HG02678 (cell line): ENCODE results near the gene STIM2.

Experiments
- ATAC-seq: cut with Tn5 transposase; IDR thresholded peaks from one replicate; pipeline ENCODE4 v1.9.1; 2021; ENCODE audit warnings: mild to moderate bottlenecking, moderate library complexity; ENCODE audit not compliant: unreplicated experiment

STIM2 gene

DNA sequence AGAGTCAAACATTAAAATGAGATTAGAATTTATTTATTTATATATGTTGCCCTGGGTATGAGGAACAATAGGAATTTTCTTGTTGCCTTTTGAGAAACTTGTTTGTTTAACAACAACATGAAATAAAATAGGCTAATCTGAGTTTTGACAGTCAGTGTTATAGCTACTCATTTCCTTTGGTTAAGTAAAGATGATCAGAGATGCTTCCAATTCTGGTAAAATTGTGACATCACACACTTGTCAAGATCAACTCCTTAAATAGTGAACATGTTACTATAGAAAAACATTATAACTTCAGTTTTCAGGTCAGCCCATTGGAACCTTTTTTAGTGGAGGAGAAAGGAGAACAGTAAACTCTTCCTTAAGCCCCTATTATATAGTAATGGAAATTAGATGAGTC is 136.1 kb downstream of the STIM2 start:
- no peak for ATAC-seq

DNA sequence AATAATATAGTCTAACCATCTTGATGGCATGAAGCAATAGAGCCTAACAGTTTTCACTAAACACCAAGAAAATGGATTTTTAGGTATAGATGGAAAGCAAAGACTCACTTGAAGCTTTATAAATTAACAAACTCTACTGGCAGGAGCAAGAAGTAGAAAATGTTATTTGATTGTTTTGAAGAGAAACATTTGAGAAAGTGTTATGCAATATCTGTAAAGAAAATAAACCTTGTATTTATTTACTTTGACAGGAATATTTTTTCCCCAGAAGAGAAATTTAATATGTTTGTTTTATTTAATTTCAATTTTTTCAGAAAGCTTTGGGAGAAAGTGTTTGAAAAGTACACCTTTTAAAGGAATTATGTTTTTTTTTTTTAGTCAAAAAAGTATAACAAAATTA is 139.0 kb downstream of the STIM2 start:
- ATAC-seq, result no peak

DNA sequence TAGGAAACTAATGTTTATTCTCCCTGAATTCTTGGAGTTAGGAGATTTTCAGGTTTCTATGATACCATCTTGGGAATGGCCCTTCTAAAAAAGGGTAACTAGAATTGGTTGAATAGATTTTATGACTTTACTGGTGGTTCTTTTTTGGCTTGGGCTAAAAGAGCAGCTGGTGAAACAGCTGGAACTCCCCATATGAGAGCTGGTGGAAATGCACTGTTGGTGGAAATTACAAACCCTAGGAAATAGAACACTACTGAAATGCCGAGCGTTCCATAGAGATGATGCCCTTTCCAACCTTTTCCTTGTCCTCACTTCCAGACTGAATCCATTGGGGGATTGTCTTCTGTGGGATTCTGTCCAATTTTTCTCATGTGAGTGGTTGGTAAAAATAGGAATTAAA is 139.5 kb downstream of the STIM2 start:
- ATAC-seq, result no peak

DNA sequence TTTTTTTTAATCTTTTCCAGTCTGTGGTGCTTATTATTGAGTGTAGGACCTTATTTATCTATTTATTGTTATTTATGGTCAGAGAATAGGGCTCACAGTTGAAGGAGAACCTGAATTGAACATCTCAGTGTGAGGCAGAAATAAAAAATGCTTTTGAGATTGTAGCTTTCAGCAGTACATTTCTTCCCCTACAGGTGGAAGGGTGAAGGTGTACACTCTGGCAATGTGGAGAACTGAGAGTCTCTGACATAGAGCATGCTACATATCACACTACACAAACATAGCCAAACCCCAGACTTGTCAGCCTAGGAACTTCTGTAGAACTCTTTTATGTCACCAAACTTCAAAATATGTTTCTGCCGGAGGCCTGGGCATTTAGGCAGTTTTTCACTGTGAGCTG is 140.2 kb downstream of the STIM2 start:
- ATAC-seq, result peak; percentile 87

DNA sequence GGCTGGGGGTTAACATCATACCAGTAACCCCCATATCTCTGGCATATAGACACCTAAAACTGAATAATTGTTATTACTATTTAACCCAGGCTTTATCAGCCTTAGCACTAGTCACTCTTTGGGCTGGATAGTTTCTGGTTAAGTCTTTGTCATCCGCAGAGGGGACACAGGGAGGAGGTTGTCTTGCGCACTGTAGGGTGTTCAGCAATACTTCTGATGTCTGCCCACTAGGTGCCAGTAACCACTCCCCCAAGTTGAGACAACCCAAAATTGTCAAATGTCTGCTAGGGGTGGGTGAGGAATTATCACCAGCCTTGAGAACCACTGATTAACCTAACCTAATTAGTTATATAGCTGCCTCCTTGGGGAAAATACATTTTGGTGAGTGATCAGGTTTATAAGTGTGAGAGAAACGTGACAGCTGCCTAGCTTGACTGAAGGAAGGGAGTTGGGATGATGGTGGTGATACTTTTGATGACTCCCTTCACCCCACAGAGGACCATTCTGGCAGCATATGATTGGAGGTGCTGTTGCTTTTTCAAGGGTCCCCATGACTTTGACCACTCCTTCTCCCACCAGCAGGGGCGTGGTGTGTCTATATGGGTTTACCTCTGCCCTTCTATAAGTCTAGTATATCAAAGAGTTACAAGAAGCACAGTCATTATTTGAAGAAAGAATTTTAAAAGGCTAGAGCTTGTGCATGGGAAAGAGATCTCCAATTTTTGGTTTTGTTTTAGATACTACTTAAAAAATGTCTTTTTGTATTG is 140.9 kb downstream of the STIM2 start:
- no peak for ATAC-seq

DNA sequence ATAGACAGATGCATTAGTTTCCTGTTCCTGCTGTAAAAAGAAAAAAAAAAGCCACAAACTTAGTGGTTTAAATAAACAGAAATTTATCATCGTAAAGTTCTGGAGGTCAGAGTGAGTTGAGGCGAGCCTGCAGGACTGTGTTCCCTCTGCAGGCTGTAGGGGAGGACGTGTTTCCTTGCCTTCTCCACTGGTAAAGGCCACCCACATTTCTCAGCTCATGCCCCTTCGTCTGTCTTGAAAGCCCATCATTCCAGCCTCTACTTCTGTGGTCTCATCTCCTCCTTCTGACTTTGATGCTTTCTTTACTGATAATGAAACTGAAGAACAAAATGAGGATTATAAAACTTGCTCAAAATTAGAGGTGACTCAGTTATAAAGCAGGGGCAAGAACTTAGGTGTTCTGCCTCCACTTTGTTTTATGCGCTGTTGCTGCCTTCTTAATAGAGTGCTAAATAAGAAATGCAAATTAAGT is 143.0 kb downstream of the STIM2 start:
- no peak for ATAC-seq

DNA sequence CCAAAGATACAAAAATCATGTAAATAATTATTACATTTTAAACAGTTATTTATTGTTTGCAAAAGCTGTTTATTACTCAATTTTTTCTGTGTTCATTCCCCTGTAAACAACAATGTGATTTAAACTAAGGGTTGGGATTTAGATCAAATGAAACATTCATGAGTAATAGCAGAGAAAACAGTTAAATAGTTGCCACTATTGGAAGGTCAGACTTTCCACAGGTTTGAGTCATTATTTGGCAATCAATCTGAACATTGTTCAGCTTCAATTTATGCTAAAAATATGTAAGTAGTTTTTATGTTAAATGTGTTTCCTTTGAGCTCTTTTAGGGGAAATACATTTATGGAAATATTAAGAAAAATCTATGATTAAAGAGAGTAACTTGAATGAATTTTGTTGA is 144.9 kb downstream of the STIM2 start:
- ATAC-seq, result no peak

DNA sequence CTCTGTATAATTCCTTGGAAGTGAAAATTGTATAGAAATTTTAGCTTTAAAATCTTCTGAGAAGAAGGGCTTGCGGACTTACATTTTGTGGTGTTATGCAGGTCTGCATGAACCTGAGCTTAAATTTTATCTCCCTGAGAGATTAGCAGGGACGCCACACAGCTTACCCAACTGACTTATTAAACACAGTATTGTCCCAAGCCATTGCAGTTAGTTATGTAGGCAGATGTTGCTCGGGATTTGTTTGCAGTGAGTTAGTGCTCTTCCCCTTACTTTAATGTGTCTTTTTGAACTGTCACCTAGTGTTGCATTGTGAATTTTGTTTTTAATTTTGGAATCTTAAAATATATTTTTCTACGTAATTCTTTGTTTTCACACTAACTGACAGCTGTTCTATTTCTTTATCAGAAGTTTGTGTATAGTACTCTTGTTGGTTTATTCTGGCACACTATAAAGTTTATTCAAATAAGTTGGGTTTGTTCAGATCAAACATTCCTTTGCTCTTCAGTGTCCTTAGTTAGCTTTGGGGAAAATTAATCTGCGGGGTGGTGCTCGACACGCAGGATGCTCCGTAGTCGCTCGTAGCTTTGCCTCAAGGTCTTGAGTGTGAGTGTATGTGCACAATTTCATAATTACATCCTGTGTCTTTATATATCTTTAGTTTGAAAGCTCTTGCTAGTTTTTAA is 145.4 kb downstream of the STIM2 start:
- ATAC-seq, result no peak

DNA sequence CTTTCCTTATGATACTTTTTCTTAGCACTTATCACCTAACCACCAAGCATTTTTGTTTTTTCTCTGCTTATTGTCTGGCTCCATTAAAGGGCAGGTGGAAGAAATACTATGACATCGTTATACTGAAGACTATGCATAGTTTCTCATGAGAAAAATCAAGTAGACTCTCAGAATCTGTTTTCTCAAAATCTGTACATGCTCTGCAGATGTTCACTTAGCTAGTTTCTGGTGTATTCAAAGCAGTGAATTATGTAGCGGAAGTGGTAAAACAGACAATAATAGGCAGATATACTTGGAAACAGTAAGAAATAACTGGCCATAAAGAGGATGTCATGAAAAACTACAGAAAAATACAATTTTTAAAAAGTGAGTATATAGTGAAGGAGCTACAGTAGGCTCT is 146.0 kb downstream of the STIM2 start:
- no peak for ATAC-seq

DNA sequence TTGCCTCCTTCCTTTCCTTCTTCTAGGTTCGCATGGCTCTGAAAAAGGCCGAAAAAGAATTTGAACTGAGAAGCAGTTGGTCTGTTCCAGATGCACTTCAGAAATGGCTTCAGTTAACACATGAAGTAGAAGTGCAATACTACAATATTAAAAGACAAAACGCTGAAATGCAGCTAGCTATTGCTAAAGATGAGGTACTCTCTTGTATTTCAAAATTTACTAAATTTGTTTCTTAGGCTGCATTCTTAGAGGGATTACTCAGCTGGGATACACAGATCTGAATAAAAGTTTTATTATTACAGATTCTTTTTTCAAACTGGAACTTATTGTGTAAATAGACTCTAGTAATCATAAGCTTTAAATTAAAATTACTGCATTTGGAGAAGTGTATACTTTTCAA is 146.9 kb downstream of the STIM2 start:
- ATAC-seq, result no peak

DNA sequence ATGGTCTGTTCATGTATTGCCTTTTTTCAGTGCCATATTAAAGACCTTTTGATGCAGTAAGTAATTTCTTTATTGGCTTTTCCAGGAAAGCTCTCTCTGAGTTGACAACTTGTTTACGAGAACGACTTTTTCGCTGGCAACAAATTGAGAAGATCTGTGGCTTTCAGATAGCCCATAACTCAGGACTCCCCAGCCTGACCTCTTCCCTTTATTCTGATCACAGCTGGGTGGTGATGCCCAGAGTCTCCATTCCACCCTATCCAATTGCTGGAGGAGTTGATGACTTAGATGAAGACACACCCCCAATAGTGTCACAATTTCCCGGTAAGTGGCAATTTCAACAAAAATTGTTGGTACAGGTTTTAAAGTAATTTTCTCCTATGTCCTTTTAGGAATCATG is 148.0 kb downstream of the STIM2 start:
- no peak for ATAC-seq

DNA sequence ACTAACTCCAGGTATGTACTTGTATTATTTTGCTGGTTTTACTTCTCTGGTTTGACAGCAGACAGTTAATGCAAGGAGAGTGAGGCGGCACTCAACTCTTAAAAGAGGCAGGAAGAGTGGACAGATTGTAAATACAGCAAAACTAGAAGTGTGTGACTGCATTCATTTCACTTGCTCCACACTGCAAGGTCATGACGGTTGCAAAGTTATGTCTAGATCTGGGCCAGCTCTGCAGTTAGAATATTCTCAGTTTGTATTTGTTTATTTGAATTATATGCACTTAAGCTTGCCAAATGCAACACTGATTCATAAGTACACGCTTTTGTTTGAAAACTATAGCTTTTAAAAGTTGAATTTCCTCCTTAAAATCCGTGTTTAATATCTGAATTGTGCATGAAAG is 148.9 kb downstream of the STIM2 start:
- no peak for ATAC-seq

DNA sequence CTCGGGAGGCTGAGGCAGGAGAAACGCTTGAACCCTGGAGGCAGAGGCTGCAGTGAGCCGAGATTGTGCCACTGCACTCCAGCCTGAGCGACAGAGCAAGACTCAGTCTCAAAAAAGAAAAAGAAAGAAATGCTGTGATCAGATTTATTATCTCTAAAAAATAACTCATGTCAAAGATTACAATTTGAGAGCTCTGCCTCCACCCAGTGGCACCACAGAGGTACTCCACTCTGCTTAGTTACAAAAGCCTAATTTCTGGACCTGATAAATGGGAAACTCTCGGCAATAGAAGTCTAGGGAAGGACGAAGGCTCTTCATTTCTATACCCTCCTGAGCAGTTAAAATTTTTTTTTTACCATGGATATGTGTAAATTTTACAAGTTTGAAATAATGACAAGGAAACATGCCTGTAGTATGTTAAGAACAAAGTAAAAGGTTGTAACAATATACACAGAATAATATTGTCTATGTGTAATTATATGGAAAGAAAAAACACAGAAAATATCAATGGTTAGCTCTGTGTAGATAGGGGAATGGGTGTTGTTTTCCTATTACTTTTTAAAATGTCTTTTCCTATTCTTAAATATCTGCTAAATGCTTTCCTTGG is 149.8 kb downstream of the STIM2 start:
- ATAC-seq, result peak; percentile 77

DNA sequence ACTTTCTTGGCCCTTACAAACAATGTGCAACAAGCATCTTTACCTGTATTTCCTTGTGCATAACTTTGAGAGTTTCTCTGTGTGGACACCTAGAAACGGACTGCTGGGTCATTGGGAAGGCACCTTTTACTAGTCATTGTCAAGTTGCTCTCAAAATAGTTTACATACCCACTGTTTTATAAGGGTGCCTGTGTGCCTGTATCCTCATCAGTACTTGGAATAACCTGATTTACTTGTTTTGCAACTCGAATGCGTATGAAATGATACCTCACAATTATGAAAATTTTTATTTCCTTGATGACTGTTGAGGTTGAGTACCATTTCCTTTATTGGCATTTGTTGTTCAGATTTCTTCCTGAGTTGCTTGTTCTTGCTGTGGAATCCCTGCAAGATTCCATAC is 150.8 kb downstream of the STIM2 start:
- no peak for ATAC-seq

DNA sequence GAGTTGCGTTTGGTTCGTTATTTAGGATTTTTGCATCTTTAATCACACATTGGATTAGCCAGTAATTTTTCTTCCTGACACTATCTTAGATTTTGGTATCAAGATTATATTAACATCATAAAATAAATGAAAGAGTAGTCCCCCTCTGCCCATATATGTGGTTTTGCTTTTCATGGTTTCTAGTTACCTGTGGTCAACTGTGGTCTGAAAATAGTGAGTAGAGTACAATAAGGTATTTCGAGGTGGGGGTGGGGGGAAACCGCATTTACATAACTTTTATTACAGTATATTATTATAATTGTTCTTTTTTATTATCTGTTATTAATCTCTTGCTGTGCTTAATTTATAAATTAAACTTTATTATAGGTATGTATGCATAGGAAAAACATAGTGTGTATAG is 152.4 kb downstream of the STIM2 start:
- no peak for ATAC-seq

DNA sequence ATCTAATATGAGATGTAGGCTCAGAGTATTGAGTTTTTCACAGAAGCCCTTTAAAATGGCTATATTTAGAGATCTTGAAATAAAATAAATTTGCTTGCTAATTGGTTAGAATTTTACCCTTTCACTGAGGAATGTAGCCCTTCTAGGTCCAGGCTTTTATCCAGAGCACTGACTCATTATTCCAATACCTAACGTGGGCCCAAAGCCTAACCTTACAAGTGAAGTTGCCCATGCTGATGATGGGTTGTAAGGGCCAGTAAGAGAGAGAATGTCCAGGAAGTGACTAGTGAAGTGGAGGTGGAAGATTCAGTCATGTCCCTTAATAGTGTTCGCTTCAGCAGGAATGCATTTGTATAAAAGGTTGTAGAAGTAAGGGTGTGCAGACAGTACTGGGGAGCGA is 155.9 kb downstream of the STIM2 start:
- ATAC-seq, result no peak

DNA sequence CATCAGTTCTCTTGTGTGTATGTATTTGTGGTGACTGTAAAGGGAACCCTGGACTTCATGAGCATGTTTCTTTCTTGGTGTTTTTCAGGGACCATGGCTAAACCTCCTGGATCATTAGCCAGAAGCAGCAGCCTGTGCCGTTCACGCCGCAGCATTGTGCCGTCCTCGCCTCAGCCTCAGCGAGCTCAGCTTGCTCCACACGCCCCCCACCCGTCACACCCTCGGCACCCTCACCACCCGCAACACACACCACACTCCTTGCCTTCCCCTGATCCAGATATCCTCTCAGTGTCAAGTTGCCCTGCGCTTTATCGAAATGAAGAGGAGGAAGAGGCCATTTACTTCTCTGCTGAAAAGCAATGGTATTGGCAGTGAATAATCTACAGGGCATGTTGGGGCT is 157.0 kb downstream of the STIM2 start:
- ATAC-seq, result no peak

DNA sequence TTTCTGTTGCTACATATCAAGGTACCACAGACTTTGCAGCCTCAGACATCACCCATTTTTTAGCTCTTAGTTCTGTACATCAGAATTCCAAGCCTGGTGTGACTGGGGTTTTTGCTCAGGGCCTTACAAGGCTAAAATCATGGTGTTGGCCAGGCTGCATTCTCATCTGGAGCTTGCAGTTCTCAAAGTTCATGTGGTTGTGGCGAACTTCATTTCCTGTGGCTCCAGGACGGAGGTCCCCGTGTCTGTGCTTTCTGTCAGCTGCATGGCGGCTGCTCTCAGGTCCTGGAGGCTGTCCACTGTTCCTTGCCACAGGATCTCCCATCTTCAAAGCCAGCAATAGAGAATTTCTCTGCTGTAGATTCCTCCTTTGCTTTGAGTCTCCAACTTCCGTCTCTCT is 157.4 kb downstream of the STIM2 start:
- ATAC-seq, result no peak

DNA sequence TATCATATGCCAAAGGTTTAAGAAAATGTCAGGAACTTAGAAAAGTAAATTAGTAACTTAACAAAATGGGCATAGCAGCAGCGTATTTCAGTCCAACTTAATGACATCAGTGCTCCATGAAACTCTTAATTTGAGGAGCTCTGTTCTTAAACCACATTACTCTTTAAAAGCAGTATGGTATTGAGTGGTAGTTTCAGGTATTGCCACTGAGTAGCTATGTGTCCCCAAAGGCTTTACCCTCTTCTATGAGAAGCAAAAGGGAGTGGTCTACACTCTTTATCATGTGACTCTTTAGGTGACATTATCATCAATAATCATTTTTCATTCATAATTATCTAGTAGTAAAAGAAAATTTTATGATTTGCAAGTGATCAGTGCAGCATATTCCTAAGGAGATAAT is 158.3 kb downstream of the STIM2 start:
- no peak for ATAC-seq

DNA sequence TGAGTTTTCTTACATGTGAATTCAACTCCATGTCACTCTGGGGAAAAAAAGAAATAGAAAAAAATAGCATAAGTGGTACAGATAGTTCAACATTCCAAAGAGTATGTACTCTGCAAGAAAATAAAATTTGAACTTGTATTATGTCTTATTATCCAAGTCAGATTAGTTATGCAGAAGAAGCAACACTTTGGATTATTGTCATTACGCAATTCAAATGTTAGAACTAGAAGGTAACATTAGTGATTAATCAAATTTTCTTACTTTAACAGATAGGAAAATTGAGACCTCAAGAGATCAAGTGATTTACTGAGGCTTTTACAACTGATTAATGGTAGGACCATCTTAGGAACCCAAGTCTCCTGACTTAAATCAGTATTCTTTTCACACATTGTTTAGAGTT is 159.1 kb downstream of the STIM2 start:
- no peak for ATAC-seq

DNA sequence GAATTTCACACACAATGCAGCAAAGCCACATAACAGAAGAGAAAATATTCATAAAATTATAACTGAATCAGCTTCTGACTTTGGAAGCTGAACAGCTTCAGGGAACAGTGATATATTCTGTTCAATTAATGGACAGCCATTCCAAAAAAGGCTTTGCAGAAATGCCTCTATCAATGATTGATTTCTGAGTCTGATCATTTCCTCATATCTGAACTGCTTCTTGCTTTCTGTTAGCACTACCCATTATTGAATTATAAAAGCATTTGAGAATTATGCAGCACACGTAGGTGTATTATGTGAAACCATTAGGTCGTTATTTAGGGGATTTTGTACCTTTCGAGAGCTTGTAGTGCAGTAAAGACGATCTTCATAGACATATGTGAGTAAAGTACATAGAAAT is 159.6 kb downstream of the STIM2 start:
- ATAC-seq, result peak; percentile 55

DNA sequence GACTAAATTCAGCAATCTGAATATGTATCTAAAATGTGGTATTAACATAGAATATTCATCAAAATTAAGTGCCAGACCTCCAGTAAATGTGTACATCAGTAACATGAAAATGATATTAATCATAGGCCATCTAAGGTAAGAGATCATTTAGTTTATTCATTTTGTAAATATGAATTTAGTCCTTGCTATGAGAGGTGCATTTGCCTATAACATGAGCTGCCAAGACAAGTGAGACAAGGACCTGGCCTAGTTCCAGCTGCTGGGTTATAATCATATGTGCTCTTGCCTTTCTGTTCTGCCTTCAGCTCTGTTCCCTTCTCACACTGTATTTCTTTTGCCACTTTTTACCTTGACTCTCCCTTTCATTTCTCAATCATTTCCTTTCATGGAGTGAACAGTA is 160.0 kb downstream of the STIM2 start:
- ATAC-seq, result no peak
